DND-41 (cell line): ENCODE results near the gene FNDC3B.

Experiments
- ATAC-seq: fragments of 200-7000 bp; cut with Tn5 transposase; 3 replicates; pipeline ENCODE4 v1.9.1; 2021; ENCODE audit warnings: low read depth; ENCODE audit not compliant: insufficient read depth
- DNase-seq: peaks from one replicate; pipeline ENCODE4 v3.0.0-alpha.2; 2020
- H2AFZ ChIP-seq: 2 replicates; pipeline ENCODE4 v1.6.0; 2012; ENCODE audit warnings: low read depth, low read length
- H3K27ac ChIP-seq: 2 replicates; pipeline ENCODE4 v1.5.1; 2012; ENCODE audit warnings: low read length, inconsistent platforms
- H3K27me3 ChIP-seq: fragments of 200-600 bp; sonication (generic); 2 replicates; pipeline ENCODE4 v1.6.0; 2012; ENCODE audit warnings: low read length, mild to moderate bottlenecking, inconsistent platforms; ENCODE audit not compliant: insufficient read depth, poor library complexity
- H3K36me3 ChIP-seq: 2 replicates; pipeline ENCODE4 v1.5.1; 2012; ENCODE audit warnings: low read length, inconsistent platforms; ENCODE audit not compliant: insufficient read depth
- H3K4me1 ChIP-seq: 2 replicates; pipeline ENCODE4 v1.5.1; 2012; ENCODE audit warnings: mild to moderate bottlenecking, low read length; ENCODE audit not compliant: insufficient read depth
- H3K4me2 ChIP-seq: 2 replicates; pipeline ENCODE4 v1.6.0; 2012; ENCODE audit warnings: mild to moderate bottlenecking, moderate library complexity, low read length, inconsistent platforms; ENCODE audit not compliant: insufficient read depth
- H3K4me3 ChIP-seq, 2 experiments: fragments of 200-600 bp in 1 of 2; shearing (Covaris generic) in 1 of 2; 2 replicates each; pipeline ENCODE4 v1.5.1; 2012 to 2016; ENCODE audit warnings: inconsistent platforms in 2 of 2, low read length in 2 of 2, mild to moderate bottlenecking in 2 of 2, low read depth in 1 of 2, moderate library complexity in 1 of 2
- H3K79me2 ChIP-seq: 2 replicates; pipeline ENCODE4 v1.6.0; 2012; ENCODE audit warnings: low read length, inconsistent platforms; ENCODE audit not compliant: insufficient read depth
- H3K9ac ChIP-seq: 2 replicates; pipeline ENCODE4 v1.6.0; 2012; ENCODE audit warnings: low read depth, mild to moderate bottlenecking, inconsistent platforms, low read length, moderate library complexity
- H3K9me3 ChIP-seq: 2 replicates; pipeline ENCODE4 v1.5.1; 2012; ENCODE audit warnings: low read length, moderate library complexity, mild to moderate bottlenecking, inconsistent platforms; ENCODE audit not compliant: insufficient read depth, severe bottlenecking
- H4K20me1 ChIP-seq: 2 replicates; pipeline ENCODE4 v1.6.0; 2012; ENCODE audit warnings: low read length; ENCODE audit not compliant: insufficient read depth
- EZH2 ChIP-seq: IDR thresholded peaks from 3 replicates; pipeline ENCODE4 v1.6.1; 2012; ENCODE audit warnings: borderline replicate concordance, low read depth, mild to moderate bottlenecking, moderate library complexity, low read length, inconsistent platforms; ENCODE audit not compliant: severe bottlenecking
- TF ChIP-seq, protein P1 (sequence below): IDR thresholded peaks from 2 replicates; pipeline ENCODE4 v1.5.1; 2012; ENCODE audit warnings: borderline replicate concordance, low read length, moderate library complexity, mild to moderate bottlenecking; ENCODE audit not compliant: poor library complexity, severe bottlenecking; ENCODE audit errors: extremely low read depth

FNDC3B gene

DNA sequence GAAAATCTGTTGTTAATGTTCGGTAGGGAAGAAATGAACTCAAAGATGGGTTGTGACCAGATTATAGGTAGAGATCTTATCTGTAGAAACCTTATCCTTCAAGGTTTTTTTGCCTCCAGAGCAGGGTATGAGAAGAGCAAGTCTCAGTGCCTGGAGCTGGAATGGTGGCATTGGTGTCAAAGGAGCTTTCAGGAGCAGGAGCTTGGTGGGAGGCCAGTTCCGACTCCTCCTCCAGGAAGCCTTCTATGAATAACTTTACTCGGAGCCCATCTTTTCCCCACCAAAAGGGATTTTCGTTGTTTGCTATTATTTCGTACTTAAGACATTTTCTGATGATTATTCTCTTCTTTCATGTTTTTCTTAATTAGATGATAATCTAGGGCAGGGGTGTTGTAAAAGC is 317.0 kb downstream of the FNDC3B start:
- Histone ChIP-seq H4K20me1 (no peaks in the 10 kb centered on the region), H3K27me3 (no peaks in the 10 kb centered on the region), H3K9ac (no peak overlapping the region), H3K4me2 (no peak overlapping the region), H3K4me1 (no peaks in the 10 kb centered on the region), H3K79me2 (no peaks in the 10 kb centered on the region), H3K27ac (no peak overlapping the region), H3K36me3 (peaks cover 7% of the 10 kb centered on the region; the same call in 1 of the 2 replicates), H2AFZ (no peak overlapping the region), H3K4me3 (no peak overlapping the region), H3K9me3 (no peaks in the 10 kb centered on the region)
- ATAC-seq, result no peak
- TF ChIP-seq, protein P1, sequence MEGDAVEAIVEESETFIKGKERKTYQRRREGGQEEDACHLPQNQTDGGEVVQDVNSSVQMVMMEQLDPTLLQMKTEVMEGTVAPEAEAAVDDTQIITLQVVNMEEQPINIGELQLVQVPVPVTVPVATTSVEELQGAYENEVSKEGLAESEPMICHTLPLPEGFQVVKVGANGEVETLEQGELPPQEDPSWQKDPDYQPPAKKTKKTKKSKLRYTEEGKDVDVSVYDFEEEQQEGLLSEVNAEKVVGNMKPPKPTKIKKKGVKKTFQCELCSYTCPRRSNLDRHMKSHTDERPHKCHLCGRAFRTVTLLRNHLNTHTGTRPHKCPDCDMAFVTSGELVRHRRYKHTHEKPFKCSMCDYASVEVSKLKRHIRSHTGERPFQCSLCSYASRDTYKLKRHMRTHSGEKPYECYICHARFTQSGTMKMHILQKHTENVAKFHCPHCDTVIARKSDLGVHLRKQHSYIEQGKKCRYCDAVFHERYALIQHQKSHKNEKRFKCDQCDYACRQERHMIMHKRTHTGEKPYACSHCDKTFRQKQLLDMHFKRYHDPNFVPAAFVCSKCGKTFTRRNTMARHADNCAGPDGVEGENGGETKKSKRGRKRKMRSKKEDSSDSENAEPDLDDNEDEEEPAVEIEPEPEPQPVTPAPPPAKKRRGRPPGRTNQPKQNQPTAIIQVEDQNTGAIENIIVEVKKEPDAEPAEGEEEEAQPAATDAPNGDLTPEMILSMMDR, result no peak
- no peak for TF ChIP-seq EZH2
- DNase-seq, result no peak

DNA sequence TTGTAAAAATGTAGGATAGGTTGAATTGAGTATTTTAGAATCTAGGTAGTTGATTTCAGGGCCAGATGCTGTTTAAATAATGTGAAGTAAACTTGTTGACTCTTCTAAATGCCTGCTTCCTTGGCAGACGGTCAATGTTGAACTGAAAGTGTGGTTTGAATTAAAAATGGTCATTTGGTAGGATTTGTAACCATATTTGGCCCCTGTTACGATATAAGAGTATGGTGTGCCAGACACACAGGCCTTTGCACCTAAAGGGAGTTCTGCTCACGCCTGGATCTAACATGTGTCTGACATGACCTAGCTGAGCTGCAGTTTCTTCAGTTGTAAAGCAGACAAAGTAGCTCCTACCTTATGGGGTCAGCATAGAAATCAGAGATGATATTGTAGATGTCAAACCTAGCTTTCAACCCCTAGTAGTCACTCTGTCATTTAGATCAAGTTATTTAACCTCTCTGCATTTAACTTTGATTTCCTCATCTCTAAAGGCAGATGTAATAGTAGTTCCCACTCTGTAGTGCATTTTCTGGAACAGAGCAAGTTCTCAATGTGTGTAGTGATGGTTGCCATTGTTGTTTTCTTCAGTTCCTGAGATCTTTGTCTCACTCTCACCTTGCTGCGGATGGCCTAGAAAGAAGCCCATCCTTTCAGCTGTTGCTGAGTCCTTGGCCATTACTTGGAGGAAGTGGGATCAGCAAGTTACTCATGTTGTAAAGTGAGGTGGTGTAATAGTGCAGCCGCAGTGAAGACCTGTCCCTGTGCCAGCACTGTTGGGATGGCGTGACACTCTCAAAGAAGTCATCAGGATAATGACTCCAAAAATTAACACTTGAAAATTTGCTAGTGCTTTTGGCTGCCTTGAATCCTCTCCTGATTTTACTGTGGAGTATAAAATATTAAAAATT is 318.7 kb downstream of the FNDC3B start:
- Histone ChIP-seq H3K4me1 (no peaks in the 10 kb centered on the region), H2AFZ (no peak overlapping the region), H3K4me3 (no peak overlapping the region), H3K27ac (no peak overlapping the region), H3K36me3 (peaks cover 3% of the 10 kb centered on the region; the same call in 1 of the 2 replicates), H3K79me2 (no peaks in the 10 kb centered on the region), H4K20me1 (no peaks in the 10 kb centered on the region), H3K4me2 (no peak overlapping the region), H3K9me3 (no peaks in the 10 kb centered on the region), H3K27me3 (no peaks in the 10 kb centered on the region), H3K9ac (no peak overlapping the region)
- no peak for DNase-seq
- no peak for ATAC-seq
- TF ChIP-seq, protein P1, result no peak
- TF ChIP-seq EZH2, result no peak

- Histone ChIP-seq H3K9ac (no peak overlapping the region), H3K79me2 (no peaks in the 10 kb centered on the region), H3K9me3 (no peaks in the 10 kb centered on the region), H3K27me3 (no peaks in the 10 kb centered on the region), H3K4me3 (no peak overlapping the region), H2AFZ (no peak overlapping the region), H3K36me3 (no peaks in the 10 kb centered on the region; the same call in 1 of the 2 replicates), H3K4me2 (no peak overlapping the region), H3K4me1 (no peaks in the 10 kb centered on the region), H3K27ac (no peak overlapping the region), H4K20me1 (no peaks in the 10 kb centered on the region)
- DNase-seq (no peak), ATAC-seq (no peak)
- TF ChIP-seq EZH2, result no peak
- TF ChIP-seq, protein P1, result no peak
Measured at GRCh38 chr3:172359231-172359630, 319.9 kb downstream of the FNDC3B start.
